ENCODE measurements around the gene ACOT7. TPM values are rescaled to one million over a fixed set of nuclear protein-coding genes. Genes with fewer than 3 reads are reported as not detected.

The ACOT7 gene
- total RNA-seq, 4 donors from 2014 or later, result 3.7 to 13.4 (median 6.3) TPM

- WGBS, 2 donors, result 87 to 88% methylated on average over 13 of the region's 13 CpGs
- intact Hi-C loops (cut with DNase I), result no loop called here
These were observed 136.9 kb downstream of the ACOT7 start for GRCh38 chr1:6256645-6257044.

GRCh38 chr1:6254691-6255090, 138.9 kb downstream of the ACOT7 start:
- DNase-seq, result no peak
- intact Hi-C loops (cut with DNase I), result no loop called here
- TF ChIP-seq CTCF (IDR thresholded peaks at IDR 0.05) (no peak), POLR2A (IDR thresholded peaks at IDR 0.05) (no peak)
- Histone ChIP-seq H3K4me3 (replicated peaks in 1 of 3) (no peak overlapping the region), H3K4me1 (peaks cover 3% of the 10 kb centered on the region in 2 donors), H3K27ac (no peak overlapping the region), H3K9me3 (no peaks in the 10 kb centered on the region), H3K36me3 (no peaks in the 10 kb centered on the region), H3K27me3 (no peaks in the 10 kb centered on the region)
- WGBS, 2 donors, result 90% methylated on average over 14 to 16 of the region's 16 CpGs

More at GRCh38 chr1:6256645-6257044, 136.9 kb downstream of the ACOT7 start:
- TF ChIP-seq CTCF (IDR thresholded peaks at IDR 0.05) (no peak), POLR2A (IDR thresholded peaks at IDR 0.05) (no peak)
- Histone ChIP-seq H3K4me3 (replicated peaks in 1 of 3) (no peak overlapping the region), H3K27ac (no peak overlapping the region), H3K9me3 (no peaks in the 10 kb centered on the region), H3K4me1 (peaks cover 7 to 18% of the 10 kb centered on the region in 2 donors), H3K27me3 (peaks cover 7% of the 10 kb centered on the region), H3K36me3 (no peaks in the 10 kb centered on the region)
- DNase-seq, result no peak

- no peaks in the 10 kb centered on the region for H3K36me3 ChIP-seq
- WGBS, 2 donors, result 90 to 91% methylated on average over 8 to 9 of the region's 9 CpGs
- H3K27me3 ChIP-seq, result no peaks in the 10 kb centered on the region
- no peak for TF ChIP-seq POLR2A (IDR thresholded peaks at IDR 0.05)
- TF ChIP-seq CTCF (IDR thresholded peaks at IDR 0.05), result no peak
- H3K4me1 ChIP-seq, result peaks cover 0 to 5% of the 10 kb centered on the region in 2 donors
- no peak overlapping the region for H3K4me3 ChIP-seq (replicated peaks in 1 of 3)
- no peak overlapping the region for H3K27ac ChIP-seq
- intact Hi-C loops (cut with DNase I), result no loop called here
- DNase-seq, result no peak
- no peaks in the 10 kb centered on the region for H3K9me3 ChIP-seq
These were observed 140.2 kb downstream of the ACOT7 start for GRCh38 chr1:6253380-6253779.

- H3K4me3 ChIP-seq (replicated peaks in 1 of 3), result no peak overlapping the region
- 85 to 88% methylated on average over 3 to 4 of the region's 4 CpGs for WGBS, 2 donors
- DNase-seq, result no peak
- H3K4me1 ChIP-seq, result peaks cover 0 to 5% of the 10 kb centered on the region in 2 donors
- peaks cover 3% of the 10 kb centered on the region for H3K27me3 ChIP-seq
- no peak overlapping the region for H3K27ac ChIP-seq
- intact Hi-C loops (cut with DNase I), result no loop called here
- H3K36me3 ChIP-seq, result no peaks in the 10 kb centered on the region
- no peak for TF ChIP-seq CTCF (IDR thresholded peaks at IDR 0.05)
- no peak for TF ChIP-seq POLR2A (IDR thresholded peaks at IDR 0.05)
- H3K9me3 ChIP-seq, result no peaks in the 10 kb centered on the region
These were observed 141.2 kb downstream of the ACOT7 start for GRCh38 chr1:6252374-6252710.

GRCh38 chr1:6251681-6252373, 141.7 kb downstream of the ACOT7 start:
- H3K9me3 ChIP-seq, result no peaks in the 10 kb centered on the region
- WGBS, 2 donors, result 77 to 80% methylated on average over 11 of the region's 15 CpGs
- peaks cover 8% of the 10 kb centered on the region for H3K27me3 ChIP-seq
- H3K36me3 ChIP-seq, result no peaks in the 10 kb centered on the region
- TF ChIP-seq CTCF (IDR thresholded peaks at IDR 0.05) (no peak), POLR2A (IDR thresholded peaks at IDR 0.05) (no peak)
- no peak overlapping the region for H3K27ac ChIP-seq
- H3K4me3 ChIP-seq (replicated peaks in 1 of 3), result no peak overlapping the region
- intact Hi-C loops (cut with DNase I), result no loop called here
- no peak for DNase-seq
- H3K4me1 ChIP-seq, result peaks cover 0 to 5% of the 10 kb centered on the region in 2 donors
